HL-60 (cell line): ENCODE measurements around the gene CT83.

Source experiments
- POLR2AphosphoS5 ChIP-seq: IDR thresholded peaks from 2 replicates; pipeline ENCODE4 v1.6.1; 2012; ENCODE audit warnings: low read depth
- TF ChIP-seq, protein P1 (sequence below): IDR thresholded peaks from one replicate; pipeline ENCODE4 v1.5.1; 2011; ENCODE audit warnings: low read length, control low read depth, inconsistent platforms; ENCODE audit not compliant: insufficient read depth

DNA sequence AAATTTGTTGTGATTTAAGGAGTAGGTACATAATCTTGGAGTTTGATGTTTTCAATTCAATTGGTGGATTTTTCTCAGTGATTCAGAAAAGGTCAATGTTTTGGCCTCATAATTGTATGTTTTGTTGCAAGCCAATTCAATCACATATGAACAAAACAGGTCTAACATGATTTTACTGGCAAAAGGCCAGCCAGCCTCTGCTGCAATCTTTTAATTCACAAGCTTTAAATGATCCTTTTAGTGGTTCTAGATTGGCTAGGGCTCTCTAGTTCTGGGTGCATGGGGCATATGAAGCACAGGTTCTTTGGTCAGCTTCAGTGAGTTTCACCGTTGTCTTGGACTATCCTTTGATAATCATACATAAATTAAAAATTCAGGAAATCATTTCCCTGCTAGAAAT, 45.6 kb downstream of the CT83 start:
- TF ChIP-seq, protein P1, sequence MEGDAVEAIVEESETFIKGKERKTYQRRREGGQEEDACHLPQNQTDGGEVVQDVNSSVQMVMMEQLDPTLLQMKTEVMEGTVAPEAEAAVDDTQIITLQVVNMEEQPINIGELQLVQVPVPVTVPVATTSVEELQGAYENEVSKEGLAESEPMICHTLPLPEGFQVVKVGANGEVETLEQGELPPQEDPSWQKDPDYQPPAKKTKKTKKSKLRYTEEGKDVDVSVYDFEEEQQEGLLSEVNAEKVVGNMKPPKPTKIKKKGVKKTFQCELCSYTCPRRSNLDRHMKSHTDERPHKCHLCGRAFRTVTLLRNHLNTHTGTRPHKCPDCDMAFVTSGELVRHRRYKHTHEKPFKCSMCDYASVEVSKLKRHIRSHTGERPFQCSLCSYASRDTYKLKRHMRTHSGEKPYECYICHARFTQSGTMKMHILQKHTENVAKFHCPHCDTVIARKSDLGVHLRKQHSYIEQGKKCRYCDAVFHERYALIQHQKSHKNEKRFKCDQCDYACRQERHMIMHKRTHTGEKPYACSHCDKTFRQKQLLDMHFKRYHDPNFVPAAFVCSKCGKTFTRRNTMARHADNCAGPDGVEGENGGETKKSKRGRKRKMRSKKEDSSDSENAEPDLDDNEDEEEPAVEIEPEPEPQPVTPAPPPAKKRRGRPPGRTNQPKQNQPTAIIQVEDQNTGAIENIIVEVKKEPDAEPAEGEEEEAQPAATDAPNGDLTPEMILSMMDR, result no peak
- no peak for TF ChIP-seq POLR2AphosphoS5
